Activated T-helper 17 cell treated with anti-CD3 and anti-CD28 coated beads, Interleukin-2, amount 50 U/mL, for 72 hours (primary cell): ENCODE measurements around the gene BCO1. TPM values are rescaled to one million over a fixed set of nuclear protein-coding genes. Genes with fewer than 3 reads are reported as not detected.
"Not testable (repeated sequence)": the region's sequence is repeated elsewhere in the genome, so short reads cannot be mapped to it uniquely, and the experiment has no call there.

Source experiments
- ATAC-seq: fragments of 150-1000 bp; cut with Tn5 transposase; replicated peaks from 2 replicates; pipeline ENCODE4 v1.10.0; 2021; ENCODE audit warnings: mild to moderate bottlenecking, moderate library complexity
- H3K27ac Mint-ChIP-seq: one replicate; pipeline ENCODE4 v1.8.0; 2022; ENCODE audit warnings: mixed read lengths
- H3K27me3 Mint-ChIP-seq: one replicate; pipeline ENCODE4 v1.8.0; 2022; ENCODE audit warnings: mixed read lengths
- H3K36me3 Mint-ChIP-seq: one replicate; pipeline ENCODE4 v1.8.0; 2022; ENCODE audit warnings: low read depth, mild to moderate bottlenecking, mixed read lengths
- H3K4me1 Mint-ChIP-seq: one replicate; pipeline ENCODE4 v1.8.0; 2022; ENCODE audit warnings: mixed read lengths
- H3K4me3 Mint-ChIP-seq: one replicate; pipeline ENCODE4 v1.8.0; 2022; ENCODE audit warnings: mild to moderate bottlenecking, mixed read lengths
- H3K9me3 Mint-ChIP-seq: one replicate; pipeline ENCODE4 v1.8.0; 2022; ENCODE audit warnings: mixed read lengths
- total RNA-seq, 2 donors: library from RNA; stranded (reverse); gene quantifications; one replicate each; pipeline ENCODE4 v1.2.3, GENCODE V29; 2022

Gene BCO1
- total RNA-seq, 2 donors from 2014 or later: not detected

GRCh38 chr16:81220349-81220748, 18.1 kb upstream of the BCO1 start:
- ATAC-seq: no peak
- Mint-ChIP-seq H3K4me3 (no peak overlapping the region), H3K9me3 (no peaks in the 10 kb centered on the region), H3K27me3 (peaks cover 11% of the 10 kb centered on the region), H3K27ac (no peak overlapping the region), H3K4me1 (no peaks in the 10 kb centered on the region), H3K36me3 (no peaks in the 10 kb centered on the region)

DNA sequence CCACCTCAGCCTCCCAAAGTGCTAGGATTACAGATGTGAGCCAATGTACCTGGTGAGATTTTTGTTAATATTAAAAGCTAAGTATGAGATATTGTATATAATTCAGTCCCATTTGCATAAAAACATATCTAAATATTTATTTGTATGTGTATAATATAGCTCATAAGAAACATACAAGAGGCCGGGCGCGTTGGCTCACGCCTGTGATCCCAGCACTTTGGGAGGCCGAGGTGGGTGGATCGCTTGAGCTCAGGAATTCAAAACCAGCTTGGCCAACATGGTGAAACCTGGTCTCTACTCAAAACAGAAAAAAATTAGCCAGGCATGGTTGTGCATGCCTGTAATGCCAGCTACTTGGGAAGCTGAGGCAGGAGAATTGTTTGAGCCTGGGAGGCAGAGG, 16.8 kb upstream of the BCO1 start:
- no peak overlapping the region for H3K27ac Mint-ChIP-seq
- peaks cover 9% of the 10 kb centered on the region for H3K27me3 Mint-ChIP-seq
- H3K4me1 Mint-ChIP-seq: no peaks in the 10 kb centered on the region
- ATAC-seq: no peak
- H3K4me3 Mint-ChIP-seq: no peak overlapping the region
- no peaks in the 10 kb centered on the region for H3K9me3 Mint-ChIP-seq
- H3K36me3 Mint-ChIP-seq: no peaks in the 10 kb centered on the region

GRCh38 chr16:81224824-81225223, 13.7 kb upstream of the BCO1 start:
- peaks cover 13% of the 10 kb centered on the region for H3K27me3 Mint-ChIP-seq
- no peaks in the 10 kb centered on the region for H3K36me3 Mint-ChIP-seq
- no peaks in the 10 kb centered on the region for H3K9me3 Mint-ChIP-seq
- no peaks in the 10 kb centered on the region for H3K4me1 Mint-ChIP-seq
- no peak overlapping the region for H3K27ac Mint-ChIP-seq
- ATAC-seq: no peak
- no peak overlapping the region for H3K4me3 Mint-ChIP-seq

DNA sequence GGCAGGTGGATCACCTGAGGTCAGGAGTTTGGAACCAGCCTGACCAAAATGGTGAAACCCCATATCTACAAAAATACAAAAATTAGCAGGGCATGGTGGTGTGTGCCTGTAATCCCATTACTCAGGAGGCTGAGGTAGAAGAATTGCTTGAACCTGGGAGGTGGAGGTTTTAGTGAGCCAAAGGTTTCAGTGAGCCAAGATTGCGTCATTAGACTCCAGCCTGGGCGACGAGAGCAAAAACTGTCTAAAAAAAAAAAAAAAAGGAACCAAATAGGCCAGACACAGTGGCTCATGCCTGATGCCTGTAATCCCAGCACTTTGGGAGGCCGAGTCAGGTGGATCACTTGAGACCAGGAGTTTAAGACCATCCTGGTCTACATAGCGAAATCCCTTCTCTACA, 12.8 kb upstream of the BCO1 start:
- not testable (repeated sequence) for H3K36me3 Mint-ChIP-seq, H3K27ac Mint-ChIP-seq, H3K9me3 Mint-ChIP-seq, H3K4me3 Mint-ChIP-seq, ATAC-seq, H3K4me1 Mint-ChIP-seq
- peaks cover 14% of the 10 kb centered on the region for H3K27me3 Mint-ChIP-seq

GRCh38 chr16:81227785-81228184, 10.7 kb upstream of the BCO1 start:
- H3K4me1 Mint-ChIP-seq: no peaks in the 10 kb centered on the region
- ATAC-seq: no peak
- no peaks in the 10 kb centered on the region for H3K36me3 Mint-ChIP-seq

GRCh38 chr16:81229811-81230210, 8.7 kb upstream of the BCO1 start:
- no peaks in the 10 kb centered on the region for H3K36me3 Mint-ChIP-seq
- no peak for ATAC-seq
- H3K27me3 Mint-ChIP-seq: peaks cover 20% of the 10 kb centered on the region
- H3K27ac Mint-ChIP-seq: no peak overlapping the region
- no peak overlapping the region for H3K4me3 Mint-ChIP-seq
- H3K4me1 Mint-ChIP-seq: no peaks in the 10 kb centered on the region
- no peaks in the 10 kb centered on the region for H3K9me3 Mint-ChIP-seq

More at GRCh38 chr16:81227785-81228184, 10.7 kb upstream of the BCO1 start:
- Mint-ChIP-seq H3K27ac (no peak overlapping the region), H3K27me3 (peaks cover 18% of the 10 kb centered on the region), H3K9me3 (no peaks in the 10 kb centered on the region), H3K4me3 (no peak overlapping the region)

- Mint-ChIP-seq H3K9me3 (no peaks in the 10 kb centered on the region), H3K27ac (no peak overlapping the region), H3K4me1 (no peaks in the 10 kb centered on the region), H3K36me3 (no peaks in the 10 kb centered on the region), H3K4me3 (no peak overlapping the region), H3K27me3 (peaks cover 15% of the 10 kb centered on the region)
- ATAC-seq: no peak
Observed at GRCh38 chr16:81231014-81231413, 7.5 kb upstream of the BCO1 start.

GRCh38 chr16:81232740-81233367, 5.6 kb upstream of the BCO1 start:
- no peaks in the 10 kb centered on the region for H3K4me1 Mint-ChIP-seq
- no peak overlapping the region for H3K4me3 Mint-ChIP-seq
- no peak overlapping the region for H3K27ac Mint-ChIP-seq
- H3K9me3 Mint-ChIP-seq: no peaks in the 10 kb centered on the region
- H3K27me3 Mint-ChIP-seq: peaks cover 15% of the 10 kb centered on the region
- no peak for ATAC-seq
- no peaks in the 10 kb centered on the region for H3K36me3 Mint-ChIP-seq

DNA sequence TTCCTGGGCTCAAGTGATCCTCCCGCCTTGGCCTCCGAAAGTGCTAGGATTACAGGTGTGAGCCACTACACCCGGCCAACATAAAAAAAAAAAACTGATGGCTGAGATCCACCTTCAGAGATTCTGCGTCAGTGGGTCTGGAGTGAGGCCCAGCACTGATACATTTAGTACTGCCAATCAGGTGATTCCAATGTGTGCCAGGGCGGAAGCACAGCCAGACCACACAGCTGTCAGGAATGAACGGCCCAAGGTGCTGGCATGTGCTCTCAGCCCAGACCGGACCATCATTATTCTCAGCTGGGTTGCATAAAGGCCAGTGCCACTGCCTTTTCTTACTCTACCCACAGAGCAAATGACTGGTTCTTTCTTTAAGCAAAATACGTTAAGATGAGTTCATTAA, 1.2 kb upstream of the BCO1 start:
- no peak overlapping the region for H3K27ac Mint-ChIP-seq
- peaks cover 5% of the 10 kb centered on the region for H3K4me1 Mint-ChIP-seq
- ATAC-seq: no peak
- no peaks in the 10 kb centered on the region for H3K36me3 Mint-ChIP-seq
- H3K9me3 Mint-ChIP-seq: no peaks in the 10 kb centered on the region
- peaks cover 3% of the 10 kb centered on the region for H3K27me3 Mint-ChIP-seq
- no peak overlapping the region for H3K4me3 Mint-ChIP-seq

GRCh38 chr16:81237942-81238295, 570 bp upstream of the BCO1 start:
- Mint-ChIP-seq H3K27ac (no peak overlapping the region), H3K4me3 (no peak overlapping the region), H3K9me3 (no peaks in the 10 kb centered on the region), H3K27me3 (peaks cover 2% of the 10 kb centered on the region), H3K36me3 (no peaks in the 10 kb centered on the region), H3K4me1 (peaks cover 5% of the 10 kb centered on the region)
- no peak for ATAC-seq

DNA sequence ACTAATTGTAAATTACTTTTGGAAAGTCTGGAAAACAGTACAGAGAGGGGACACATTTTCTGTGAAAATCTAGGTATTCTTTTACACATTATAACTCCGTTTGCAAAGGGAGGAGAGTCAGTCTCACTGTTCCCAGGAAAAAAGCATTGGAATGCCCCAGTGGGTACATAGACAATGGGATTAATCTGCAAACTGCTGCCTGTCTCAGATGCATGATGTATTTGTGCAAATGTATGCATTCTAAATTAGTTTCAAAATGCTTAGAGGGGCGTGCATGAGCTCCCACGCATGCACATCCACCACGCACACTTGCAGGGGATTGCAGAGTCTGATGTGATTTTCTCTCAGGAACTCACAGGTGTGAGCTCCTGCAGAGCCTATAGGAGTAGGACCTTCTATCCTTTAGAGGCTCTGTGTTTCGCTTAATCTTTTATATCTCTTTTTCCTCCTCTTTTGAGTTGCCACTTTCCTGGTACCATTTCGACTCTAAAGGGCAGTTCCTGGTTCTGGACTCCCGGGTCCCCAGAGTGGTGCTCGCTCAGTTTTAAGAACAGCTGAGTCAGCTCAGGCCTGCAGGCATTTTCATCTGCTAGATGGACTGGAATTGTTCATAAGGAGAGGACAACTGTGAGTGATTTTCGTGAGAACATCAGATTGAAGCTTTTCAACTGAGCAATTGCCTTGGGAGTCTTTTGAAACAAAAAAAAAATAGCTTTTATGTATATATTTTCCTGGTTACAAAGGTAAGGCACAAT, 1.1 kb downstream of the BCO1 start:
- H3K9me3 Mint-ChIP-seq: no peaks in the 10 kb centered on the region
- H3K36me3 Mint-ChIP-seq: no peaks in the 10 kb centered on the region
- ATAC-seq: no peak
- H3K27me3 Mint-ChIP-seq: no peaks in the 10 kb centered on the region
- H3K4me3 Mint-ChIP-seq: no peak overlapping the region
- peaks cover 5% of the 10 kb centered on the region for H3K4me1 Mint-ChIP-seq
- H3K27ac Mint-ChIP-seq: no peak overlapping the region

DNA sequence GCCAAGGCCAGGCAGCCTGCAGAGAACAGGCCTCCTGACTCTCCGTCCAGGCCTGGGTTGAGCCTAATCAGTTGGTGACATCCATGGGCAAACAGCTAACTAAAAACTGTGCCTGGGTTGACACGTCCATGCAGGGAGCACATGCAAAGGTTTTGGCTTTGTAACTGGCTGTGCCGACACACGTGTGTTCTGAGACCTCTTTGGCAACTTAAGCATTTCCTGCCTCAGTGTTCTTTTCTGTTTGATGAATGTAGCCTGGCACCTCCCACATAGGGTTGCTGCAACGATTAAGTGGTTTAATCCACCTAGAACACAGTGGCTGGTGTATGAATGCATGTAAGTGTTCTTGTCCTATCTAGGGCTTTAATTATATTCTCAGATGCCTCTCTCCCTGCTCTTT, 3.2 kb downstream of the BCO1 start:
- no peaks in the 10 kb centered on the region for H3K36me3 Mint-ChIP-seq
- no peak for ATAC-seq
- H3K4me3 Mint-ChIP-seq: no peak overlapping the region
- no peak overlapping the region for H3K27ac Mint-ChIP-seq
- no peaks in the 10 kb centered on the region for H3K9me3 Mint-ChIP-seq
- peaks cover 5% of the 10 kb centered on the region for H3K27me3 Mint-ChIP-seq
- H3K4me1 Mint-ChIP-seq: peaks cover 5% of the 10 kb centered on the region

GRCh38 chr16:81242977-81243618, 4.6 kb downstream of the BCO1 start:
- H3K4me1 Mint-ChIP-seq: peaks cover 5% of the 10 kb centered on the region
- no peak for ATAC-seq
- no peaks in the 10 kb centered on the region for H3K36me3 Mint-ChIP-seq
- H3K9me3 Mint-ChIP-seq: no peaks in the 10 kb centered on the region
- H3K4me3 Mint-ChIP-seq: no peak overlapping the region
- H3K27ac Mint-ChIP-seq: no peak overlapping the region
- H3K27me3 Mint-ChIP-seq: peaks cover 5% of the 10 kb centered on the region

GRCh38 chr16:81243942-81244341, 5.5 kb downstream of the BCO1 start:
- Mint-ChIP-seq H3K4me1 (no peaks in the 10 kb centered on the region), H3K36me3 (no peaks in the 10 kb centered on the region), H3K27me3 (peaks cover 5% of the 10 kb centered on the region), H3K9me3 (no peaks in the 10 kb centered on the region), H3K4me3 (no peak overlapping the region), H3K27ac (no peak overlapping the region)
- no peak for ATAC-seq

DNA sequence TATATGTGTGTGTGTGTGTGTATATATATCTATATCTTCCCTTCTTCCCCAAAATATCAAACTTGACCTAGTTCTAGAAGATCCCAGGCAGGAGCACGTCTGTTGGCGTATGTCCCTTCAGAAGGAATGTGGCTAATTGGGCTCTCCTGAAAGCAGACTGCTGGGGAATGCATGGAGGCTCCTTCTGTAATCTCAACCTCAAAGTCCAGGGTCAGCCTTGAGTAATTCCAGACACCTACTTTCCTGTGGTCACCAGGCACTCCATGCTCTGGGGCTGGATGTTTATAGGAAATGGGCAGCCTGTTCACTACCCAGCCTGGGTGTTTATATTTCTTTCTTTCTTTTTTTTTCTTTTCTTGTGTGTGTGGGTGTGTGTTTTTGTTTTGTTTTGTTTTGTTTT, 13.4 kb downstream of the BCO1 start:
- H3K27ac Mint-ChIP-seq: no peak overlapping the region
- no peaks in the 10 kb centered on the region for H3K27me3 Mint-ChIP-seq
- H3K4me1 Mint-ChIP-seq: no peaks in the 10 kb centered on the region
- no peak overlapping the region for H3K4me3 Mint-ChIP-seq
- ATAC-seq: no peak
- H3K9me3 Mint-ChIP-seq: no peaks in the 10 kb centered on the region
- H3K36me3 Mint-ChIP-seq: no peaks in the 10 kb centered on the region
